ENCODE data around the gene TNFRSF1A.

TNFRSF1A gene

DNA sequence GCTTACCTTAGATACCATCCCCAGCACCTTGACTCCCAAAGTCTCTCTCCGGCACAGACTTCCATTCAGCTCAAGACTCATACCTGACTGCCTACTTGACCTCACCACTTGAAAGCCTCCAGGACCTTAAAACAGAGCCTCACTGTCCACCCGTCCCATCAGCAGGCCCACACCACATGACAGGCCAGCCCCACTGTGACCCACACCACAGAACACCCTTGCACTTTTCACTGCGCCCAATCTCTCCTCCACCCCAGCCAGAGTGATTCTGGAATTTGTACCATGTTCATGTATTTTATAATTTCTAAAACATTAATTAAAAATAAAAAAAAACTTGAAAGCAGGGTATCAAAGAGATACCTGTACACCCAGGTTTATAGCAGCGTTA, 59.4 kb downstream of the TNFRSF1A start:
- no peak for DNase-seq (ENCODE audit: low read depth)
- no peak for TF ChIP-seq CTCF (IDR thresholded peaks at IDR 0.05; ENCODE audit: low read depth, low read length, missing control alignments)
- in situ Hi-C loops (cut with HindIII; ENCODE audit: low sequenced_read_pairs) = no loop called here
- no peak overlapping the region for H3K4me3 ChIP-seq (ENCODE audit: low read depth, low read length)

DNA sequence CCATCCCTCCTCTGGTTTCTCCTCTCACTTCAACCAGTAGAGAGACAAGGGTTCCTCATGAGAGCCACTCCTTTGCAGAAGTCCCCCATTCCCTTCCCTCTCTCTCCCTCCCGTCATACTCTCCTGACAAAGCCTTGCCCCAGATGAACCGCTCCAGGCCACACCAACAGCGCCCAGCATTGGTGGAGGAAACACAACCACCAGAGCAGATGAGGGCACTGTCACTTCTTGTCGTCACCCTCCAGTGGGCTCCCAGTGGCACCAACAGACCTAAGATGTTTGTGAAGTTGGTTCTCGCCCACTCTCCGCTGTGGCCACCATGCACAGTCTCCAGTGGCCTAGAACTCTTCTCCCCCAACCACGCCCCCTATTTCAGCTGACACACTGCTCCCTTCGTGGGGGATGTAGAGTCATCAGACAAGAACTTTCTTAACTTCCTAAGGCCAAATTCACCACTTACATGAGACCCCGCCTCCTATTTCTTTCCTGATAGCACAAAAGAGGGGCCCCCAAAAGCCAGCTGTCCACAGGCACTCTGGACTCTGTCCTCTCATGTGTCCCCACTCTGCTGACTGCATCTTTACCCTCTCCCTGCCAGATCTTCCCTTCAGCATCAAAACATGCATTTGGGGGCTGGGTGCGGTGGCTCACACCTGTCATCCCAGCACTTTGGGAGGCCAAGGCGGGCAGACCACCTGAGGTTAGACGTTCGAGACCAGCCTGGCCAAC, 60.6 kb downstream of the TNFRSF1A start:
- H3K4me3 ChIP-seq (ENCODE audit: low read depth, low read length) = no peak overlapping the region
- in situ Hi-C loops (cut with HindIII; ENCODE audit: low sequenced_read_pairs) = no loop called here
- TF ChIP-seq CTCF (IDR thresholded peaks at IDR 0.05; ENCODE audit: low read depth, low read length, missing control alignments) = no peak
- no peak for DNase-seq (ENCODE audit: low read depth)

DNA sequence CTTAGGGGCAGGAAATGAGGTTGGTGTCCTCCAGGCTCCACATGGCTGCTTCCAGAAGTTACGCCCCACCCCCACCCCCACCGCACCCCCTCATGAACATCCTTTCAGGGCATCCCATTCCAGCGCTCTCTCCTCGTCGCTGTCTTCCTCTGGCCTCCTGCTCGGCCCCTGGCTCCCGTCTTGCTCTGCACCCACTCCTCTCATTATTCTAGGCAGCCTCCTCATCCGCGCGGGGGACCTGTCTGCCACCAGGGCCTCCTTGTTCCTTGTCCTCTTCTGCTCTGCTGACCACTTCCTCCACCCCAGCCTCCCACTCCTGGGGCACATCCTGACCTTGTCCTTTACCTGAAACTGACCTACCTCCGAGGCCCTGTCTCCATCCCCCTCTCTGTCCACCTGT, 61.2 kb downstream of the TNFRSF1A start:
- no peak overlapping the region for H3K4me3 ChIP-seq (ENCODE audit: low read depth, low read length)
- in situ Hi-C loops (cut with HindIII; ENCODE audit: low sequenced_read_pairs) = no loop called here
- TF ChIP-seq CTCF (IDR thresholded peaks at IDR 0.05; ENCODE audit: low read depth, low read length, missing control alignments) = no peak
- DNase-seq (ENCODE audit: low read depth) = no peak

- no peak for TF ChIP-seq CTCF (IDR thresholded peaks at IDR 0.05; ENCODE audit: low read depth, low read length, missing control alignments)
- DNase-seq (ENCODE audit: low read depth) = peak; percentile 76
- no peak overlapping the region for H3K4me3 ChIP-seq (ENCODE audit: low read depth, low read length)
- in situ Hi-C loops (cut with HindIII; ENCODE audit: low sequenced_read_pairs) = no loop called here
Observed at GRCh38 chr12:6280053-6280469, 61.8 kb downstream of the TNFRSF1A start.

DNA sequence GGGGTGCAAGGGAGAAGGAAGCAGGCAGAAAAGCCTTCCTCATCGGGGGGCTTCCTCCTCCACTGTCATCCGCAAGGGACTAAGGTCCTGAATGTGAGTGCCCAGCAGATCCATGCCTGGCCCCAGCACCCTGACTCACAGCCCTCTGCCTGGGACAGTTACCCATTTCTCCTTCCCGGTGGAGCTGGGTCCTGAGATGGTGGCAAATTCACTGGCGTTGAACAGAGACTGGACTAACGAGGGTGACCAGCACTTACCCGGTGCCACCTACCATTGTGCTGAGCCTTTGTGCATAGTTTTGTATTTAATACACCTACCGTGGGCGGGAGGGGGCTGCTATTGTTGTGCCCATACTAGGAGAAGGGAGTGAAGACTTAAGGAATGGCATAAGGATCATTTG, 62.2 kb downstream of the TNFRSF1A start:
- in situ Hi-C loops (cut with HindIII; ENCODE audit: low sequenced_read_pairs) = no loop called here
- H3K4me3 ChIP-seq (ENCODE audit: low read depth, low read length) = no peak overlapping the region
- DNase-seq (ENCODE audit: low read depth) = no peak
- TF ChIP-seq CTCF (IDR thresholded peaks at IDR 0.05; ENCODE audit: low read depth, low read length, missing control alignments) = no peak

DNA sequence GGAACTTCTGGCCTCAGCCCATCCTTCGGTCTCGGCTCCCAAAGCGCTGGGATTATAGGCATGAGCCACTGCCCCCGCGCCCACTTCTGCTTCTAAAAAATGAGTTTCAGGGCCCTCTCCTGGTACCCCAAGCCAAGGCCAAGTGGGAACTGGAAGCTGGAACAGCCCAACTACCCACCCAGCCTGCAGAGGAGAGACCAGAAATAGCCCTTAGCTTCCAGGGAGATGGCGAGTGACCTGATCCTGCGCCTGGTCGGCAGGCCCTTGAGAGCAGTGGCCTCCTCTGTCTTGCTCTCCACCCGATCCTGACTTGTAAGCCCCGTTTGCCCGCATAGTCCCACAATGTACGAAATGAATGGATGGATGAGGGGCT, 62.6 kb downstream of the TNFRSF1A start:
- H3K4me3 ChIP-seq (ENCODE audit: low read depth, low read length) = no peak overlapping the region
- no peak for DNase-seq (ENCODE audit: low read depth)
- TF ChIP-seq CTCF (IDR thresholded peaks at IDR 0.05; ENCODE audit: low read depth, low read length, missing control alignments) = no peak
- in situ Hi-C loops (cut with HindIII; ENCODE audit: low sequenced_read_pairs) = no loop called here

All from astrocyte of the cerebellum (primary cell).